ENCODE results near the gene SLC1A4. TPM values are rescaled to one million over a fixed set of nuclear protein-coding genes. Genes with fewer than 3 reads are reported as not detected.

The SLC1A4 gene
- 40.1 to 139 TPM (median 136 TPM) in 3 replicates for total RNA-seq
- long read RNA-seq, full-length matches to known transcripts = 337 of 399 reads
- long read RNA-seq, partial matches to known transcripts = 32 of 399 reads
- long read RNA-seq, other reads (novel, unspliced or antisense) = 30 of 399 reads

- Mint-ChIP-seq H3K4me3 (ENCODE audit: unreplicated experiment) (peak within 1 kb of the TSS; percentile 95), H3K27ac (ENCODE audit: unreplicated experiment) (peak within 1 kb of the TSS; percentile 99), H3K36me3 (ENCODE audit: low read depth) (peaks cover 7% of the 10 kb centered on the region)
Observed at GRCh38 chr2:64989126-64989981, at the start of gene SLC1A4. SLC1A4 (plus strand) TSS chr2:64989399; CDS start chr2:64989644, 245 bp downstream.

GRCh38 chr2:64941143-64941542 lies 48.1 kb upstream of the SLC1A4 start:
- H3K4me1 Mint-ChIP-seq (ENCODE audit: low read depth) = peaks cover 3% of the 10 kb centered on the region
- no peaks in the 10 kb centered on the region for H3K27me3 Mint-ChIP-seq (ENCODE audit: low read depth)
- H3K36me3 Mint-ChIP-seq (ENCODE audit: low read depth) = no peaks in the 10 kb centered on the region
- H3K4me3 Mint-ChIP-seq (ENCODE audit: unreplicated experiment) = no peak overlapping the region
- H3K9me3 Mint-ChIP-seq (ENCODE audit: low read depth) = peaks cover under 1% of the 10 kb centered on the region
- no peak for TF ChIP-seq CTCF (IDR thresholded peaks at IDR 0.05)
- no peak for DNase-seq (ENCODE audit: low spot score)
- H3K27ac Mint-ChIP-seq (ENCODE audit: unreplicated experiment) = no peak overlapping the region

More at GRCh38 chr2:64989126-64989981, at the start of gene SLC1A4:
- peak; percentile 96 for DNase-seq (ENCODE audit: low spot score)
- Mint-ChIP-seq H3K9me3 (ENCODE audit: low read depth) (no peaks in the 10 kb centered on the region), H3K4me1 (ENCODE audit: low read depth) (peaks cover 59% of the 10 kb centered on the region), H3K27me3 (ENCODE audit: low read depth) (no peaks in the 10 kb centered on the region)
- TF ChIP-seq CTCF (IDR thresholded peaks at IDR 0.05) = no peak

- no peaks in the 10 kb centered on the region for H3K36me3 Mint-ChIP-seq (ENCODE audit: low read depth)
- H3K27ac Mint-ChIP-seq (ENCODE audit: unreplicated experiment) = no peak overlapping the region
- no peaks in the 10 kb centered on the region for H3K27me3 Mint-ChIP-seq (ENCODE audit: low read depth)
- no peak for DNase-seq (ENCODE audit: low spot score)
- no peaks in the 10 kb centered on the region for H3K9me3 Mint-ChIP-seq (ENCODE audit: low read depth)
- H3K4me3 Mint-ChIP-seq (ENCODE audit: unreplicated experiment) = no peak overlapping the region
- TF ChIP-seq CTCF (IDR thresholded peaks at IDR 0.05) = no peak
- H3K4me1 Mint-ChIP-seq (ENCODE audit: low read depth) = peaks cover 3% of the 10 kb centered on the region
Observed at GRCh38 chr2:64941801-64942200, 47.4 kb upstream of the SLC1A4 start.

GRCh38 chr2:64942693-64943092 lies 46.5 kb upstream of the SLC1A4 start:
- H3K36me3 Mint-ChIP-seq (ENCODE audit: low read depth) = no peaks in the 10 kb centered on the region
- no peak overlapping the region for H3K27ac Mint-ChIP-seq (ENCODE audit: unreplicated experiment)
- no peaks in the 10 kb centered on the region for H3K27me3 Mint-ChIP-seq (ENCODE audit: low read depth)

More at GRCh38 chr2:64942693-64943092, 46.5 kb upstream of the SLC1A4 start:
- peaks cover 3% of the 10 kb centered on the region for H3K4me1 Mint-ChIP-seq (ENCODE audit: low read depth)
- no peak overlapping the region for H3K4me3 Mint-ChIP-seq (ENCODE audit: unreplicated experiment)
- no peaks in the 10 kb centered on the region for H3K9me3 Mint-ChIP-seq (ENCODE audit: low read depth)
- TF ChIP-seq CTCF (IDR thresholded peaks at IDR 0.05) = peak; percentile 18
- no peak for DNase-seq (ENCODE audit: low spot score)

All from chondrocyte (in vitro differentiated cells).